Endothelial cell of coronary artery (primary cell): Measurements from ENCODE around the gene L1CAM. TPM values are rescaled to one million over a fixed set of nuclear protein-coding genes. Genes with fewer than 3 reads are reported as not detected.

ENCODE experiments used
- total RNA-seq: library from RNA; depleted of rRNA; stranded (reverse); fragments of >200 nt; gene quantifications from 2 replicates; pipeline ENCODE4 v1.2.3, GENCODE V29; 2014

The L1CAM gene, protein sequence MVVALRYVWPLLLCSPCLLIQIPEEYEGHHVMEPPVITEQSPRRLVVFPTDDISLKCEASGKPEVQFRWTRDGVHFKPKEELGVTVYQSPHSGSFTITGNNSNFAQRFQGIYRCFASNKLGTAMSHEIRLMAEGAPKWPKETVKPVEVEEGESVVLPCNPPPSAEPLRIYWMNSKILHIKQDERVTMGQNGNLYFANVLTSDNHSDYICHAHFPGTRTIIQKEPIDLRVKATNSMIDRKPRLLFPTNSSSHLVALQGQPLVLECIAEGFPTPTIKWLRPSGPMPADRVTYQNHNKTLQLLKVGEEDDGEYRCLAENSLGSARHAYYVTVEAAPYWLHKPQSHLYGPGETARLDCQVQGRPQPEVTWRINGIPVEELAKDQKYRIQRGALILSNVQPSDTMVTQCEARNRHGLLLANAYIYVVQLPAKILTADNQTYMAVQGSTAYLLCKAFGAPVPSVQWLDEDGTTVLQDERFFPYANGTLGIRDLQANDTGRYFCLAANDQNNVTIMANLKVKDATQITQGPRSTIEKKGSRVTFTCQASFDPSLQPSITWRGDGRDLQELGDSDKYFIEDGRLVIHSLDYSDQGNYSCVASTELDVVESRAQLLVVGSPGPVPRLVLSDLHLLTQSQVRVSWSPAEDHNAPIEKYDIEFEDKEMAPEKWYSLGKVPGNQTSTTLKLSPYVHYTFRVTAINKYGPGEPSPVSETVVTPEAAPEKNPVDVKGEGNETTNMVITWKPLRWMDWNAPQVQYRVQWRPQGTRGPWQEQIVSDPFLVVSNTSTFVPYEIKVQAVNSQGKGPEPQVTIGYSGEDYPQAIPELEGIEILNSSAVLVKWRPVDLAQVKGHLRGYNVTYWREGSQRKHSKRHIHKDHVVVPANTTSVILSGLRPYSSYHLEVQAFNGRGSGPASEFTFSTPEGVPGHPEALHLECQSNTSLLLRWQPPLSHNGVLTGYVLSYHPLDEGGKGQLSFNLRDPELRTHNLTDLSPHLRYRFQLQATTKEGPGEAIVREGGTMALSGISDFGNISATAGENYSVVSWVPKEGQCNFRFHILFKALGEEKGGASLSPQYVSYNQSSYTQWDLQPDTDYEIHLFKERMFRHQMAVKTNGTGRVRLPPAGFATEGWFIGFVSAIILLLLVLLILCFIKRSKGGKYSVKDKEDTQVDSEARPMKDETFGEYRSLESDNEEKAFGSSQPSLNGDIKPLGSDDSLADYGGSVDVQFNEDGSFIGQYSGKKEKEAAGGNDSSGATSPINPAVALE
- 0.09 and 0.28 TPM in 2 replicates for total RNA-seq

DNA sequence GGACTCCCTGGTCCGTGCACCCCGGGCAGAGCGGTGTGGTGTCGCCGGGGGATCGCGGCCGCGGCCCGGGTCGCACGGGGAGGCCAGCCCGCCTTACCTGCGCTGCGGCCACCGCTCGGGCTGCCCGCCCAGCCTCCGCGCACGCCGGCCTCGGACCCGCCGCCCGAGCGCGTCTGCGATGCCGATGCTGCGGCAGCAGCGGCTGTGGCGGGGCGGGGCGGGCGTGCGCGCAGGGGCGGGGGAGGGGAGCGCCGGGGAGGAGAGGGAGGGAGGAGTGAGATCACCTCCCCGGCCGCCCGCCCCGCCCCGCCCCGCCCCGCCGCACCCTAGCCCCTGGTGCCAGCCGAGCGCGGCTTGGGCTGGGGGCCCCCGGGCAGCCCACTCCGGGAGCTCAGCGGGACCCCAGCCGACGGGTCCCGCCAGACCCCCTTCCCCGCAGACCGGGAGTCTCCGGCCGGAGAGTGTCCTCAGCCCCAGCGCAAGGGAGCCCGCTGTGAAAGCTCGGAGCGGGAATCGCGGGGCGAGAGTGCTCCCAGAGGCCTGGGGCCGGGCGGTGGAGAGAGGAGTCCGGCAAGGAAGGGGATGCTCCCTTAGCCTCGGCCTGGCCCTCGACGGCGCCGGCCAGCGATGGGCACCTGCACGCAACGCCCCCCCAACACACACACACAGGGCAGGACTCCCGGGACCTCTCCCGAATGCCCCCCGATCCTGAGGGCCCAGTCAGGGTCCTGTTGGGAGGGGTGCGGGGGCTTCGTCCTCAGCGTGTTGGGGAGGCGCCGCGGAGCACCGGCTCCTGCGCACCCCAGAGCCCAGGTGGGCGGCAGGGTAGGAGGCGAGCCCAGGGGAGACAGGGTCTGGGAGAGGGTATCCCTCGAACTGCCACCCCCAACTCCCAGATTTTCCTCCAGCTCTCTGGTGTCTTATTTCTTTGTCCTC lies at the start of gene L1CAM:
Gene L1CAM, minus strand, starts transcription at position 206 of the 936 bp plus-strand sequence. CDS start 10,337 bp downstream, outside the sequence.

DNA sequence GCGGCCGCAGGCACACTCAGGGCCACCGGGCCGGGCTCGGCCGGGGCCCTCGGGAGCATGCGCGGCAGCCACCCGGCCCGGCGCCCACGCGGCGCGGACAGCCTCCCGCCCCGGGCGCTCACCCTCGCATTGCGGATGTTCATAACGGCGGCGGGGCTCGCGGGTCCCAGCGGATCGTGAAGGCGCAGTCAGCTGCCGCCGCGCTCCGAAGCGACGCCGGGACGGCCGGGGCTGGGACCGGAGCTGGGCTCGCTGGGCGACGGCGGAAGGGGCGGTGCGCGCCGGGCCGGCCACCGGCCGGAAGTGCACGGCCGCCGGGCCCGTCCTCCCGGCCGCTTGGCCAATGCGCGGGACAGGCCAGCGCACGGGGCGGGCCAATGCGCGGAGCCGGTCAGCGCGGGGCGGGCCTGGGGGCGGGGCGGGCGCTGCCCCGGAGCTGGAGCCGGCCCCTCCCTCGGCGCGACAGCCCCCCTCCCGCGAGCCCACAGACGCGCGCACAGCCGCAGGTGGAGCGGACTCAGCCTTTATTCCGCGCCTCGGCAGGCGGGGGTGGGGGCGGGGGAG lies 48.9 kb upstream of the L1CAM start, which contains the start of gene NAA10:
Gene NAA10, minus strand, starts transcription at position 276 of the 564 bp plus-strand sequence. Its CDS starts 133 bp downstream, at position 143.

DNA sequence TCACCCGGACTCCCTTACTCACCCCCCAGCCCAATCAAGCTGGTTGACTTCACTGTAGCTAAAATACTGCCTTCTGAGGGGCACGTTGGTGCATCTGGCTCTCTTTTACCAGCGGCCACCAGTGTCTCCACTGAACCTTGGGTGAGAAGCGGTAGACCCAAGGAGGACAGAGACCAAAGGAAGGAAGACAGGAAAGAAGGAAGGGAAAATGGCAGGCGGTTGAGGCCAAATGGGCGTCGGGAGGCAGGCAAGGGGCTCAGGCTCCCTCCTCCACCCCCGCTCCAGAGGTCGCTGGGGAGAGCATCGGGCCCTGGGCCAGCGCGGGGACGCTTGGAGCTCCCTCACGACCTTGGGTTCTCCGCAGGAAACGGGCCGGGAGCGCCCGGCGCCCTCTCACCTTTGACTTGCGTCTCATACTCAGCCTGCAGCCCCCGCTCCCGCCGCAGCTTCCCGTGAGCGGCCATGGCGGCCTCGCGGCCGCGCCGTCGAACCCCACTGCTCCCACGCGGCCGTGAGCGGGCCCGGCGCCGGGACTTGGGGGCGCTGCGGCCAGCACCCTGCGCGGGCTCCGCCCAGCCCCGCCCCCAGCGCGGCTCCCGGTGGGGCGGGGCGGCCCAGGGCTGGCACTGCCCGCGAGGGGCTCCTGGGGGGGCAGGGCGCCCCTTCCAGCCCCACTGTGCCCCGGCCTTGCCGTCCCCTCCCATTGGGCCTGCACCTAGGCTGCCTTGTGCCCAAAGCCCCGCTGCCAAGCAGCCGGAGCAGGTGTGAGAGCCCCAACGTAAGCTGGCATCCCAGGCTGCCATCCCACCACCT lies 40.0 kb upstream of the L1CAM start, which contains the start of gene ARHGAP4:
Gene ARHGAP4, minus strand, starts transcription at position 526 of the 813 bp plus-strand sequence. Its CDS starts 62 bp downstream, at position 464.

DNA sequence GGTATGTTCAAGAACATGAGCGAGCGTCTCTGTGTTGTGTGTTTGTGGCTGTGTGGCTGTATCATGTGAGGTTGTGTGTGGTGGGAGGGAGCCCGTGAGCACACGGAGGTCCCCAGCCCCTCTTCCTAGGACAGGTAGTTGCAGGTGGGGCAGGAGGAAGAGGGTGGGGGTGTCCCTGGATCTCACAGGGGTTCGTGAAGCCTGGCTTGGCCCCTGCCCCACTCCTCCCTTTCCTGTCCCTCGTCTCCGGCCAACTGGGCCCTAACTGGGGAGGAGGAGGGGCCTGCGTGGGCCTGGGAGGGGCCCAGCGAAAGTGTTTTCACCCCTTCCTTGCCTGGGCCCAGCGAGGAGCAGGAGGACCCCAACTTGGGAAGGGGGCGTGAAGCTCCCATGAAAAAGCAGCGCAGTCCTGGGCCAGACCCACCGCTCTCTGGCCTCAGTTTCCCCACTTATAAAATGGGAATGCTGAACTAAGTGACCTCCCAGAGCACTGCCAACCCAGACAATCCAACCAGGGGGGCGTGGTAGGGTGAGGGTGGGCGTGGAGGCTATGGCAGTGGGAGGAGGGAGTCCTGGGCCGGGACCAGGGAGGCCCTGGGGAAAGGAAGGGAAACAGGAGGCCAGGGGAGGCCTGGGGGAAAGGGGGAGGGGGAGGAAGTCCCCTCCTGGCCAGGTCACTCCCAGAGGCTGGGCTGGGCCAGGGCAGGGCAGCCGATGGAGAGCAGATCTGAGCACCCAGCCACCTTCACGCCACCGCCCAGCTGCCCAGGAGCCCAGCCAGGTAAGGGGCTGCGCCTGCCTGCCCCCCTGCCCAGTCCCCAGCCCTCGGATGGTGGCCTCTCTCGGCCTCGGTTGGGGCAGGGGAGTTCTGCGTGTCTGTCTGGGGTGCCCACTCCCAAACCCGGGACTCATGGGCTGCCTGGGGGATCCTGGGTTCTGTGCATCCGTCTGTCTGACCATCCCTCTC lies 18.3 kb upstream of the L1CAM start, which contains the start of gene AVPR2:
Gene AVPR2, plus strand, starts transcription at position 683 of the 967 bp plus-strand sequence. CDS start 473 bp downstream, outside the sequence.

DNA sequence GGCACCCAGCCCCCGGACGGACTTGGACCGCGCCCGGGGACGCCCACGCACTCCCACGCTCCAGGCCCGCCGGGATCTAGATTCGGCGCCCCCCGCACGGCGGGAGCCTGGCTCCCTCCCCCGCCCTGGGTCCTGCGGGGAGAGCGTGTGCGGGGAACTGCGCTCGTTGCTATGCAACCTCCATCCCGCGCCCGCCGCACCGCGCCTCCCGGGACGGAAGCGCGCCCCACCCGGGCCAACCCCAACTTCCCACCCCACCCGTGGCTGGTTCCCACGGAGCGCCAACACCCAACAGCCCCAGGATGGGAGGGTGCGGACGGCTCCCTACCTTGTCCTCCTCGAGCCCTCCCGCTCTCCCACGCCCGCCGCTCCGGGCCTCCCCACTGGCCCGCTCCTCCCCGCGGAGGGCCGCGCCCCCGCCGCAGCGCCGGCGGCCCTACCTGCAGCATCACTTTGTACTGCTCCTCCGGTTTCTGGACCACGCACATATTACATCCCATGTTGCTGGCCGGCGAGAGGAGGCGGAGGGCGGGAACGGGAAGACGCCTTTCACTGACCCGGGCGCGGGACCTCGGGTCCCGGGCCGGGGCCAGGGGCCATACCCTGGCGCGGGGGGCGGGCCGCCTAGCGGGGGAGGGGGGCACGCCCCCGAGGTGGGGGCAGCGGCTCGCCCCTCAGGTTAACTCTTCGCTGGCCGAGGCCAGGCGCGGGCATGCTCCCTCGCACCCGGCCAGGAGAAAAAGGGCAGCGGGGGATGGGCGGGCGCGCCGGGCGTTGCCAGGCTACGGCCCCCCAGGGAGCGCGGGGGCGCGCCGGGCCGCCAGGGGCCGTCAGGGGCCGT lies 56.0 kb downstream of the L1CAM start, which contains the start of gene PDZD4:
Gene PDZD4, minus strand, starts transcription at position 746 of the 841 bp plus-strand sequence. Its CDS starts 246 bp downstream, at position 500.

Other genes with a start within 250 kb of the L1CAM start
- gene DUSP9, start 239.0 kb downstream of the L1CAM start, total RNA-seq, result under 0.01 TPM in 1 of 2 replicates, not detected in the other
- 0.09 TPM in 1 of 2 replicates, not detected in the other for gene PNCK, start 212.4 kb downstream of the L1CAM start, total RNA-seq
- 3.4 and 7.9 TPM in 2 replicates for gene SLC6A8, start 198.2 kb downstream of the L1CAM start, total RNA-seq
- 265 and 294 TPM in 2 replicates for gene BCAP31, start 161.8 kb downstream of the L1CAM start, total RNA-seq
- gene ABCD1, start 161.3 kb downstream of the L1CAM start, total RNA-seq, result 6.8 and 10.6 TPM in 2 replicates
- gene PLXNB3, start 121.9 kb downstream of the L1CAM start, total RNA-seq, result 3.2 and 5.5 TPM in 2 replicates
- gene SRPK3, start 105.1 kb downstream of the L1CAM start, total RNA-seq, result 0.09 TPM in 2 replicates
- gene IDH3G, start 91.8 kb downstream of the L1CAM start, total RNA-seq, result 53.3 and 54.2 TPM in 2 replicates
- 144 and 169 TPM in 2 replicates for gene SSR4, start 91.5 kb downstream of the L1CAM start, total RNA-seq
- gene PDZD4, start 55.6 kb downstream of the L1CAM start, total RNA-seq, result 0.09 TPM in 2 replicates
- gene AVPR2, start 18.5 kb upstream of the L1CAM start, total RNA-seq, result not detected in 2 replicates
- 26.4 and 50.0 TPM in 2 replicates for gene ARHGAP4, start 40.1 kb upstream of the L1CAM start, total RNA-seq
- gene NAA10, start 48.9 kb upstream of the L1CAM start, total RNA-seq, result 63.2 and 81.5 TPM in 2 replicates
- gene RENBP, start 58.5 kb upstream of the L1CAM start, total RNA-seq, result 1.6 and 2.1 TPM in 2 replicates
- gene HCFC1, start 85.6 kb upstream of the L1CAM start, total RNA-seq, result 14.8 and 16.4 TPM in 2 replicates
- 4.9 and 8.1 TPM in 2 replicates for gene TMEM187, start 86.6 kb upstream of the L1CAM start, total RNA-seq
- gene IRAK1, start 133.7 kb upstream of the L1CAM start, total RNA-seq, result 69.3 and 71.9 TPM in 2 replicates
- 16.8 and 20.3 TPM in 2 replicates for gene MECP2, start 211.5 kb upstream of the L1CAM start, total RNA-seq